WTC11 (cell line): ENCODE results near the gene VPS33B. TPM values are rescaled to one million over a fixed set of nuclear protein-coding genes. Genes with fewer than 3 reads are reported as not detected.

ENCODE experiments used
- ATAC-seq: fragments of 200-7000 bp; cut with Tn5 transposase; 2 replicates; pipeline ENCODE4 v1.10.0; 2021; ENCODE audit warnings: mild to moderate bottlenecking, moderate library complexity
- CTCF ChIA-PET: fragments of 300-600 bp; sonication (Branson Sonifier 250); formaldehyde crosslinking; loops from one replicate; lab custom pipeline; 2021; ENCODE audit warnings: antibody characterized with exemption; lab: Charles Lee
- POLR2A ChIA-PET: fragments of 350-600 bp; sonication (Branson Sonifier 250); formaldehyde crosslinking; loops from one replicate; lab custom pipeline; 2021; ENCODE audit warnings: antibody characterized with exemption; lab: Charles Lee
- DNase-seq: peaks from one replicate; pipeline ENCODE4 v3.0.0; 2021; ENCODE audit warnings: low spot score
- H3K27ac Mint-ChIP-seq: 2 replicates; pipeline ENCODE4 v1.8.0; 2021; ENCODE audit warnings: mixed read lengths
- H3K27me3 Mint-ChIP-seq: 2 replicates; pipeline ENCODE4 v1.8.0; 2021; ENCODE audit warnings: low read depth, mild to moderate bottlenecking, moderate library complexity, mixed read lengths
- H3K36me3 Mint-ChIP-seq: 2 replicates; pipeline ENCODE4 v1.8.0; 2021; ENCODE audit warnings: mixed read lengths
- H3K4me1 Mint-ChIP-seq: 2 replicates; pipeline ENCODE4 v1.8.0; 2022; ENCODE audit warnings: mixed read lengths
- H3K4me3 Mint-ChIP-seq: 2 replicates; pipeline ENCODE4 v1.8.0; 2021; ENCODE audit warnings: mild to moderate bottlenecking, moderate library complexity, mixed read lengths
- H3K9me3 Mint-ChIP-seq: 2 replicates; pipeline ENCODE4 v1.8.0; 2021; ENCODE audit warnings: mixed read lengths
- AR ChIP-seq: fragments of 250-450 bp; sonication (Bioruptor Pico); IDR thresholded peaks from 2 replicates; pipeline ENCODE4 v1.9.0; 2021; ENCODE audit warnings: mild to moderate bottlenecking
- CBFB ChIP-seq: sonication (generic); formaldehyde crosslinking; IDR thresholded peaks from 2 replicates; pipeline ENCODE4 v1.8.1; 2022; ENCODE audit warnings: mild to moderate bottlenecking, low read depth, missing genetic modification reagents
- CREM ChIP-seq: sonication (generic); formaldehyde crosslinking; IDR thresholded peaks from 2 replicates; pipeline ENCODE4 v1.8.1; 2022; ENCODE audit warnings: mild to moderate bottlenecking, missing genetic modification reagents, moderate library complexity
- FOXJ3 ChIP-seq: sonication (generic); formaldehyde crosslinking; IDR thresholded peaks from 2 replicates; pipeline ENCODE4 v1.9.0; 2021; ENCODE audit warnings: missing genetic modification reagents, mild to moderate bottlenecking, borderline replicate concordance
- IRF1 ChIP-seq: sonication (generic); formaldehyde crosslinking; IDR thresholded peaks from 2 replicates; pipeline ENCODE4 v1.8.0; 2023; ENCODE audit warnings: missing genetic modification reagents
- KAT7 ChIP-seq: sonication (generic); formaldehyde crosslinking; IDR thresholded peaks from 2 replicates; pipeline ENCODE4 v1.8.1; 2023; ENCODE audit warnings: missing genetic modification reagents, mild to moderate bottlenecking, borderline replicate concordance
- MXD4 ChIP-seq: fragments of 250-450 bp; sonication (Bioruptor Pico); IDR thresholded peaks from 2 replicates; pipeline ENCODE4 v1.8.0; 2021; ENCODE audit warnings: mild to moderate bottlenecking, moderate library complexity, borderline replicate concordance
- NFATC4 ChIP-seq: fragments of 250-450 bp; sonication (Bioruptor Pico); IDR thresholded peaks from 2 replicates; pipeline ENCODE4 v1.9.0; 2021; ENCODE audit warnings: mild to moderate bottlenecking
- NR1H2 ChIP-seq: sonication (generic); formaldehyde crosslinking; IDR thresholded peaks from 2 replicates; pipeline ENCODE4 v1.9.0; 2021; ENCODE audit warnings: mild to moderate bottlenecking, moderate library complexity, missing genetic modification reagents
- PRDM15 ChIP-seq: sonication (generic); formaldehyde crosslinking; IDR thresholded peaks from 2 replicates; pipeline ENCODE4 v1.8.0; 2022; ENCODE audit warnings: missing genetic modification reagents
- PREB ChIP-seq: sonication (generic); formaldehyde crosslinking; IDR thresholded peaks from 2 replicates; pipeline ENCODE4 v1.8.1; 2022; ENCODE audit warnings: mild to moderate bottlenecking, missing genetic modification reagents, moderate library complexity, borderline replicate concordance
- SMAD3 ChIP-seq: sonication (generic); formaldehyde crosslinking; IDR thresholded peaks from 2 replicates; pipeline ENCODE4 v1.8.0; 2022; ENCODE audit warnings: missing genetic modification reagents, mild to moderate bottlenecking, borderline replicate concordance
- SP1 ChIP-seq: sonication (generic); formaldehyde crosslinking; conservative IDR thresholded peaks from 2 replicates; pipeline ENCODE4 v1.8.1; 2022; ENCODE audit warnings: missing genetic modification reagents
- TEAD1 ChIP-seq: sonication (generic); formaldehyde crosslinking; IDR thresholded peaks from 2 replicates; pipeline ENCODE4 v1.8.0; 2022; ENCODE audit warnings: mild to moderate bottlenecking, missing genetic modification reagents
- ZNF138 ChIP-seq: sonication (generic); formaldehyde crosslinking; conservative IDR thresholded peaks from 2 replicates; pipeline ENCODE4 v1.8.1; 2022; ENCODE audit warnings: mild to moderate bottlenecking, moderate library complexity, missing genetic modification reagents
- ZNF263 ChIP-seq: sonication (generic); formaldehyde crosslinking; IDR thresholded peaks from 2 replicates; pipeline ENCODE4 v1.8.1; 2022; ENCODE audit warnings: low read depth, mild to moderate bottlenecking, moderate library complexity, missing genetic modification reagents
- ZSCAN18 ChIP-seq: fragments of 250-450 bp; sonication (Bioruptor Pico); IDR thresholded peaks from 2 replicates; pipeline ENCODE4 v2.1.2; 2022; ENCODE audit warnings: mild to moderate bottlenecking, moderate library complexity
- total RNA-seq: library from RNA; stranded (reverse); gene quantifications from 3 replicates; pipeline ENCODE4 v1.2.3, GENCODE V29; 2021
- TF ChIP-seq, protein P1 (sequence below): sonication (generic); formaldehyde crosslinking; IDR thresholded peaks from 2 replicates; pipeline ENCODE4 v1.8.1; 2022; ENCODE audit warnings: mild to moderate bottlenecking, moderate library complexity, missing genetic modification reagents
- TF ChIP-seq, protein P2 (sequence below): fragments of 200-600 bp; IDR thresholded peaks from 2 replicates; pipeline ENCODE4 v1.8.0; 2022; ENCODE audit warnings: antibody characterized with exemption

The VPS33B gene
- total RNA-seq, 1 experiment from 2014 or later = 21.1 TPM

DNA sequence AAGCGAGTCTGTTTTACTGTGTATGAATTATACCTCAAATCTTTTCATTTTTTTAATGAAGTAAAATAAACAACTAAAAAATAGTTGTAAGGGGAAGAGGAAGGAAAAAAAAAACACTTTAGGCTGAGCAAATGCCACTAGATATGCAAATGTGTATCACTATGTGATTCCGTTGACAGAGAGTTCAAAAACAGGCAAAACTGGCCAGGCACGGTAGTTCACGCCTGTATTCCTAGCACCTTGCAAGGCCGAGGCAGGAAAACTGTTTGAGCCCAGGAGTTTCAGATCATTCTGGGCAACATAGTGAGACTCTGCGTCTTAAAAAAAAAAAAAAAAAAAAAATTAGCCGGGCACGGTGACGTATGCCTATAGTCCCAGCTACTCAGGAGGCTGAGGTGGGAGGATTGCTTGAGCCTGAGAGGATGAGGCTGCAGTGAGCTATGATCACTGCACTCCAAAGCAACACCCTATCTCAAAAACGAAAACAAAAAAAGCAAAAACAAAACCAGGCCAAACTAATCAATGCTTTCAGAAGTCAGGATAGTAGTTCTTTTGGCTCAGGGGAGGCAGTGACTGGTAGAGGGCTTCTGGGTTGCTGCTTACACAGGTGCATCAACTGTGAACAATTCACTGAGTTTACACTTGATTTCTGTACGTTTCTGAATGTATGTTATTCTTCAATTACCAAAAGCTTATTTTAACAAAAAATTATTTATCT, 35.4 kb downstream of the VPS33B start:
- Mint-ChIP-seq H3K9me3 (no peaks in the 10 kb centered on the region), H3K27ac (peak overlapping the region; percentile 72; the same call in 1 of the 2 replicates), H3K27me3 (no peaks in the 10 kb centered on the region), H3K4me3 (no peak overlapping the region), H3K36me3 (peaks cover 25% of the 10 kb centered on the region), H3K4me1 (peaks cover 21% of the 10 kb centered on the region)
- TF ChIP-seq PRDM15 (CRISPR knock-in tag) (no peak), NR1H2 (no peak), NFATC4 (CRISPR knock-in tag) (no peak), TEAD1 (CRISPR knock-in tag) (no peak), SMAD3 (CRISPR knock-in tag) (no peak), KAT7 (CRISPR knock-in tag) (no peak), CREM (CRISPR knock-in tag) (no peak), IRF1 (CRISPR knock-in tag) (no peak), PREB (CRISPR knock-in tag) (no peak)
- TF ChIP-seq, protein P1, sequence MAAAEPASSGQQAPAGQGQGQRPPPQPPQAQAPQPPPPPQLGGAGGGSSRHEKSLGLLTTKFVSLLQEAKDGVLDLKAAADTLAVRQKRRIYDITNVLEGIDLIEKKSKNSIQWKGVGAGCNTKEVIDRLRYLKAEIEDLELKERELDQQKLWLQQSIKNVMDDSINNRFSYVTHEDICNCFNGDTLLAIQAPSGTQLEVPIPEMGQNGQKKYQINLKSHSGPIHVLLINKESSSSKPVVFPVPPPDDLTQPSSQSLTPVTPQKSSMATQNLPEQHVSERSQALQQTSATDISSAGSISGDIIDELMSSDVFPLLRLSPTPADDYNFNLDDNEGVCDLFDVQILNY (CRISPR knock-in tag) = no peak
- no peak for DNase-seq
- CTCF ChIA-PET = interaction anchor here (0.7 to 4.7 kb wide), 3 partner anchors 9 to 46 kb away, joined by 3 to 26 read pairs (median 20); no protein-coding TSS in a partner anchor
- no peak for ATAC-seq
- POLR2A ChIA-PET = no interaction called here

- H3K9me3 Mint-ChIP-seq = no peaks in the 10 kb centered on the region
- H3K4me1 Mint-ChIP-seq = no peaks in the 10 kb centered on the region
- no peak overlapping the region for H3K27ac Mint-ChIP-seq
- peaks cover 66% of the 10 kb centered on the region for H3K36me3 Mint-ChIP-seq
- CTCF ChIA-PET = no interaction called here
- ATAC-seq = no peak
- no peaks in the 10 kb centered on the region for H3K27me3 Mint-ChIP-seq
- no peak for DNase-seq
- POLR2A ChIA-PET = no interaction called here
- no peak overlapping the region for H3K4me3 Mint-ChIP-seq
- TF ChIP-seq ZSCAN18 (CRISPR knock-in tag) = no peak
- TF ChIP-seq ZNF138 = no peak
- TF ChIP-seq MXD4 (CRISPR knock-in tag) = no peak
- no peak for TF ChIP-seq CREM (CRISPR knock-in tag)
- no peak for TF ChIP-seq AR (CRISPR knock-in tag)
- TF ChIP-seq ZNF263 (CRISPR knock-in tag) = no peak
- TF ChIP-seq CBFB (CRISPR knock-in tag) = no peak
- TF ChIP-seq FOXJ3 (CRISPR knock-in tag) = no peak
- TF ChIP-seq, protein P2, sequence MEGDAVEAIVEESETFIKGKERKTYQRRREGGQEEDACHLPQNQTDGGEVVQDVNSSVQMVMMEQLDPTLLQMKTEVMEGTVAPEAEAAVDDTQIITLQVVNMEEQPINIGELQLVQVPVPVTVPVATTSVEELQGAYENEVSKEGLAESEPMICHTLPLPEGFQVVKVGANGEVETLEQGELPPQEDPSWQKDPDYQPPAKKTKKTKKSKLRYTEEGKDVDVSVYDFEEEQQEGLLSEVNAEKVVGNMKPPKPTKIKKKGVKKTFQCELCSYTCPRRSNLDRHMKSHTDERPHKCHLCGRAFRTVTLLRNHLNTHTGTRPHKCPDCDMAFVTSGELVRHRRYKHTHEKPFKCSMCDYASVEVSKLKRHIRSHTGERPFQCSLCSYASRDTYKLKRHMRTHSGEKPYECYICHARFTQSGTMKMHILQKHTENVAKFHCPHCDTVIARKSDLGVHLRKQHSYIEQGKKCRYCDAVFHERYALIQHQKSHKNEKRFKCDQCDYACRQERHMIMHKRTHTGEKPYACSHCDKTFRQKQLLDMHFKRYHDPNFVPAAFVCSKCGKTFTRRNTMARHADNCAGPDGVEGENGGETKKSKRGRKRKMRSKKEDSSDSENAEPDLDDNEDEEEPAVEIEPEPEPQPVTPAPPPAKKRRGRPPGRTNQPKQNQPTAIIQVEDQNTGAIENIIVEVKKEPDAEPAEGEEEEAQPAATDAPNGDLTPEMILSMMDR = no peak
- no peak for TF ChIP-seq SP1 (CRISPR knock-in tag)
Observed at GRCh38 chr15:90982135-90982534, 40.3 kb downstream of the VPS33B start.
